GM12878 (cell line): ENCODE results near the gene WDR91. TPM values are rescaled to one million over a fixed set of nuclear protein-coding genes. Genes with fewer than 3 reads are reported as not detected.

Experiments
- ATAC-seq: fragments of 200-7000 bp; cut with Tn5 transposase; 3 replicates; pipeline ENCODE4 v1.9.1; 2020; ENCODE audit warnings: mild to moderate bottlenecking, moderate library complexity
- BruUV-seq: library from RNA; stranded (reverse); fragments of 400-500 nt; replicated peaks from 2 replicates; lab custom pipeline; 2021; lab: Mats Ljungman, UMichigan
- CTCF ChIA-PET: fragments of 300-600 bp; sonication (Branson Sonifier 250); formaldehyde crosslinking; extraction: SDS; loops from one replicate; lab custom pipeline; 2021; ENCODE audit warnings: inconsistent platforms; lab: Yijun Ruan, JAX
- POLR2A ChIA-PET: fragments of 350-600 bp; formaldehyde crosslinking; extraction: SDS; loops from one replicate; lab custom pipeline; 2021; ENCODE audit warnings: inconsistent platforms; lab: Charles Lee
- RAD21 ChIA-PET: fragments of 300-600 bp; sonication (Branson Sonifier 250); formaldehyde crosslinking; loops from one replicate; lab custom pipeline; 2023; ENCODE audit warnings: antibody characterized with exemption; ENCODE audit not compliant: unreplicated experiment; lab: Charles Lee
- SMC1A ChIA-PET: fragments of 300-600 bp; sonication (Branson Sonifier 250); formaldehyde crosslinking; loops from one replicate; lab custom pipeline; 2023; ENCODE audit not compliant: unreplicated experiment, uncharacterized antibody; lab: Charles Lee
- DNase-seq: peaks from one replicate; pipeline ENCODE4 v3.0.0-alpha.2; 2011; ENCODE audit warnings: low read depth, low spot score
- FAIRE-seq: peaks from 3 replicates; lab custom pipeline; 2011; peaks lifted over from hg19 to GRCh38; lab: Jason Lieb, UNC
- H2AFZ ChIP-seq: 2 replicates; pipeline ENCODE4 v1.6.0; 2011; ENCODE audit warnings: low read depth, low read length, control low read depth; ENCODE audit not compliant: control insufficient read depth
- H3K27ac ChIP-seq: 2 replicates; pipeline ENCODE4 v1.5.1; 2011; ENCODE audit warnings: control low read depth; ENCODE audit not compliant: control insufficient read depth, insufficient read depth
- H3K27me3 ChIP-seq, 2 experiments: replicated peaks in 1 of 2; 2 replicates each; pipeline versions ENCODE4 v1.6.0 to v1.6.1; 2011; ENCODE audit warnings: low read length in 1 of 2; ENCODE audit not compliant: control insufficient read depth in 2 of 2, insufficient read depth in 2 of 2
- H3K36me3 ChIP-seq, 2 experiments: 2 replicates each; pipeline ENCODE4 v1.5.1; 2011; ENCODE audit warnings: low read length in 1 of 2; ENCODE audit not compliant: control insufficient read depth in 2 of 2, insufficient read depth in 2 of 2
- H3K4me1 ChIP-seq: 2 replicates; pipeline ENCODE4 v1.6.1; 2011; ENCODE audit warnings: mild to moderate bottlenecking, low read length, moderate library complexity, mixed read lengths; ENCODE audit not compliant: control insufficient read depth, insufficient read depth
- H3K4me2 ChIP-seq: 2 replicates; pipeline ENCODE4 v1.6.0; 2011; ENCODE audit warnings: control low read depth; ENCODE audit not compliant: control insufficient read depth, insufficient read depth
- H3K4me3 ChIP-seq: fragments of 200-600 bp; sonication (generic); 2 replicates; pipeline ENCODE4 v1.5.1; 2016
- H3K79me2 ChIP-seq: 2 replicates; pipeline ENCODE4 v1.6.0; 2011; ENCODE audit warnings: low read length; ENCODE audit not compliant: control insufficient read depth, insufficient read depth
- H3K9ac ChIP-seq: 2 replicates; pipeline ENCODE4 v1.8.0; 2011; ENCODE audit warnings: low read length, control low read depth, mixed read lengths; ENCODE audit not compliant: control insufficient read depth, insufficient read depth
- H3K9me3 ChIP-seq: replicated peaks from 3 replicates; pipeline ENCODE4 v1.5.1; 2011; ENCODE audit warnings: mild to moderate bottlenecking, low read length; ENCODE audit not compliant: control insufficient read depth, insufficient read depth
- H4K20me1 ChIP-seq: 2 replicates; pipeline ENCODE4 v1.6.0; 2011; ENCODE audit not compliant: control insufficient read depth, insufficient read depth
- BMI1 ChIP-seq: fragments of 450-650 bp; IDR thresholded peaks from 2 replicates; pipeline ENCODE4 v1.6.1; 2016; ENCODE audit warnings: mild to moderate bottlenecking, moderate library complexity, borderline replicate concordance
- CHD4 ChIP-seq: fragments of 200-600 bp; sonication (generic); IDR thresholded peaks from 2 replicates; pipeline ENCODE4 v1.6.1; 2016; ENCODE audit warnings: mild to moderate bottlenecking
- EED ChIP-seq: sonication (generic); IDR thresholded peaks from 2 replicates; pipeline ENCODE4 v1.6.1; 2016; ENCODE audit warnings: antibody characterized with exemption, low read depth
- GABPA ChIP-seq: IDR thresholded peaks from 2 replicates; pipeline ENCODE4 v1.6.1; 2014; ENCODE audit warnings: antibody characterized with exemption, low read depth, mild to moderate bottlenecking, inconsistent platforms
- MTA2 ChIP-seq: fragments of 450-650 bp; IDR thresholded peaks from 2 replicates; pipeline ENCODE4 v1.6.1; 2016; ENCODE audit warnings: low read depth, mild to moderate bottlenecking, moderate library complexity
- MXI1 ChIP-seq: fragments of 150-350 bp; IDR thresholded peaks from 2 replicates; pipeline ENCODE4 v1.6.1; 2011; ENCODE audit warnings: low read depth, mild to moderate bottlenecking, inconsistent platforms, low read length, improper control_type of control experiment
- PAX8 ChIP-seq: fragments of 450-650 bp; IDR thresholded peaks from 2 replicates; pipeline ENCODE4 v1.6.1; 2017; ENCODE audit warnings: mild to moderate bottlenecking, moderate library complexity
- SMAD5 ChIP-seq: IDR thresholded peaks from 2 replicates; pipeline ENCODE4 v1.6.1; 2016; ENCODE audit warnings: antibody characterized with exemption, low read depth
- SRF ChIP-seq, 2 experiments: IDR thresholded peaks; 2 replicates each; pipeline ENCODE4 v1.6.1; 2011; ENCODE audit warnings: low read depth in 2 of 2, low read length in 2 of 2, mild to moderate bottlenecking in 1 of 2, moderate library complexity in 1 of 2
- TARDBP ChIP-seq: IDR thresholded peaks from 2 replicates; pipeline ENCODE4 v1.6.1; 2016; ENCODE audit warnings: borderline replicate concordance
- ZBED1 ChIP-seq: IDR thresholded peaks from 2 replicates; pipeline ENCODE4 v1.6.1; 2016; ENCODE audit warnings: borderline replicate concordance
- WGBS: methylation state at CpG from one replicate; pipeline ENCODE4 v1.1.6; 2016; ENCODE audit warnings: low lambda C conversion rate; ENCODE audit not compliant: insufficient replicate concordance, insufficient coverage; ENCODE audit errors: missing lambda C conversion rate; 5-methylcytosine and 5-hydroxymethylcytosine counted together
- in situ Hi-C: fragments of 300-500 bp; cut with MboI; formaldehyde crosslinking; loops from 9 replicates; pipeline ENCODE4 v1.14.3; 2018; ENCODE audit warnings: mixed read lengths
- intact Hi-C: fragments of 100-400 bp; cut with micrococcal nuclease; formaldehyde crosslinking; loops from one replicate; pipeline ENCODE4 v1.14.2; 2022; ENCODE audit not compliant: unreplicated experiment
- polyA plus RNA-seq, 11 experiments: library from polyadenylated mRNA; depleted of rRNA in 4 of 11; unstranded in 6 of 11; stranded (reverse) in 5 of 11; fragments of >200 nt; fragmentation: Nextera tagmentation in 4 of 11; fragmentation: Illumina TruSeq in 1 of 11; extraction: Ambion mirVana in 4 of 11; extraction: Trizol in 1 of 11; gene quantifications; 1 replicate in 1 of 11; 2 replicates in 10 of 11; pipeline versions ENCODE4 v1.2.1 to v1.2.3, GENCODE V29; 2011 to 2016; ENCODE audit warnings: inconsistent platforms in 2 of 11, missing spikeins in 2 of 11, low read depth in 1 of 11
- total RNA-seq, 4 experiments: library from RNA; depleted of rRNA in 3 of 4; stranded (reverse); fragments of >200 nt in 3 of 4; fragmentation: Illumina TruSeq in 1 of 4; extraction: Trizol in 1 of 4; gene quantifications; 2 replicates each; pipeline versions ENCODE4 v1.2.1 to v1.2.3, GENCODE V29; 2013 to 2021
- TF ChIP-seq, protein P1 (sequence below): fragments of 450-650 bp; IDR thresholded peaks from 2 replicates; pipeline ENCODE4 v1.6.1; 2016; ENCODE audit warnings: mild to moderate bottlenecking
- TF ChIP-seq, protein P2 (sequence below): fragments of 450-650 bp; formaldehyde crosslinking; IDR thresholded peaks from 2 replicates; pipeline ENCODE4 v1.4.0; 2022; ENCODE audit warnings: mild to moderate bottlenecking, moderate library complexity
- TF ChIP-seq, protein P3 (sequence below): IDR thresholded peaks from 2 replicates; pipeline ENCODE4 v1.6.1; 2012; ENCODE audit warnings: improper control_type of control experiment, low read depth, low read length; ENCODE audit not compliant: insufficient replicate concordance

The WDR91 gene
- total and polyA plus RNA-seq, 10 of the 15 experiments (the other 5 are each of a cell fraction or from before 2014, with no cell fraction given) = 7.6 to 83.3 (median 16.5) TPM

DNA sequence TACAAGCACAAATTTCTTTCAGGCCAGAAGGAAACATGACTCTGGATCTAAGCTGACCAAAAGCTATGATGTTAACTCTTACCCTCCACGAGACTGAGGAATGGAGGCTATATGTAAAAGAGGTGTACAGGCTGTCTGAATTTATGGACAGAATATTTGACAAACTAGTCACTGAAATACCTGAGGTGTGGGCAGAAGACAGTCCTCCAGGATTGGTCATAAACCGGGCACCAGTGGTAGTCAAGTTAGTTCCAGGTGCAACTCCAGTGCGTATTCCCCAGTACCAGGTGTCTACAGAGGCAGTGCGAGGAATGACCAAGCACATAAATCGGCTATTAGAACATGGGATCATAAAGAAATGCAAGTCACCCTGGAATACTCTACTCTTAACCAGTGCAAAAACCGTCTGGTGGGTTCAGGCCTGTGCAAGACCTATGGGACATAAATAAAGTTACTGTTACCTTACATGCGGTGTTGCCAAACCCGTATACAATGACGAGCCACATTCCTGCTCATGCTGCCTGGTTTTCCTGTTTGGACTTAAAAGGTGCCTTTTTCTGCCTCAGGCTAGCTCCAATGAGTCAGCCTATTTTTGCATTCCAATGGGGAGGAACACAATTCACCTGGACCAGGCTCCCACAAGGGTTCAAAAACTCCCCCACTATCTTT, 34.2 kb downstream of the WDR91 start:
- H4K20me1 ChIP-seq = no peaks in the 10 kb centered on the region
- ATAC-seq (peak; percentile 3; the same call in 2 of the 3 replicates), FAIRE-seq (no peak), DNase-seq (no peak)
- H3K79me2 ChIP-seq = peaks cover 52% of the 10 kb centered on the region
- no TSS peak for BruUV-seq
- H3K27me3 ChIP-seq = no peaks in the 10 kb centered on the region
- no peak overlapping the region for H3K9ac ChIP-seq
- peak overlapping the region; percentile 36 for H3K4me2 ChIP-seq
- peaks cover 43% of the 10 kb centered on the region for H3K9me3 ChIP-seq
- 0 out of 2 replicates have a peak overlapping the region, but pooled peaks have one; percentile 51 for H3K4me3 ChIP-seq
- H3K27ac ChIP-seq = no peak overlapping the region
- H3K36me3 ChIP-seq = peaks cover 7 to 40% of the 10 kb centered on the region in 2 experiments
- ChIA-PET RAD21 (interaction anchor here (1.1 to 11.6 kb wide), 3 partner anchors 9 to 30 kb away, joined by 3 to 151 read pairs (median 146); partner anchors contain the start of genes TMEM140 and WDR91), POLR2A (interaction anchor here (1.0 to 12.2 kb wide), 3 partner anchors 9 to 32 kb away, joined by 3 to 155 read pairs (median 96); partner anchors contain the start of gene WDR91), CTCF (interaction anchor here (1.2 to 12.2 kb wide), 4 partner anchors 11 to 43 kb away, joined by 3 to 135 read pairs (median 56); partner anchors contain the start of gene WDR91), SMC1A (interaction anchor here (1.0 to 8.9 kb wide), 6 partner anchors 10 to 190 kb away, joined by 3 to 135 read pairs (median 4); no protein-coding TSS in a partner anchor)
- WGBS = 98% methylated on average over 9 of the region's 9 CpGs
- intact Hi-C loops = no loop called here
- in situ Hi-C loops = no loop called here
- H2AFZ ChIP-seq = no peak overlapping the region
- no peaks in the 10 kb centered on the region; the same call in 1 of the 2 replicates for H3K4me1 ChIP-seq
- TF ChIP-seq, protein P1, sequence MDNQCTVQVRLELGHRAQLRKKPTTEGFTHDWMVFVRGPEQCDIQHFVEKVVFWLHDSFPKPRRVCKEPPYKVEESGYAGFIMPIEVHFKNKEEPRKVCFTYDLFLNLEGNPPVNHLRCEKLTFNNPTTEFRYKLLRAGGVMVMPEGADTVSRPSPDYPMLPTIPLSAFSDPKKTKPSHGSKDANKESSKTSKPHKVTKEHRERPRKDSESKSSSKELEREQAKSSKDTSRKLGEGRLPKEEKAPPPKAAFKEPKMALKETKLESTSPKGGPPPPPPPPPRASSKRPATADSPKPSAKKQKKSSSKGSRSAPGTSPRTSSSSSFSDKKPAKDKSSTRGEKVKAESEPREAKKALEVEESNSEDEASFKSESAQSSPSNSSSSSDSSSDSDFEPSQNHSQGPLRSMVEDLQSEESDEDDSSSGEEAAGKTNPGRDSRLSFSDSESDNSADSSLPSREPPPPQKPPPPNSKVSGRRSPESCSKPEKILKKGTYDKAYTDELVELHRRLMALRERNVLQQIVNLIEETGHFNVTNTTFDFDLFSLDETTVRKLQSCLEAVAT = no peak
- TF ChIP-seq BMI1 (no peak), TARDBP (no peak), MTA2 (no peak), PAX8 (no peak), CHD4 (no peak), MXI1 (no peak), SRF (IDR thresholded peaks at IDR 0.05; ENCODE audit: low read depth in 2 of 2, low read length in 2 of 2) (no peak), SMAD5 (no peak), GABPA (no peak), ZBED1 (no peak), EED (no peak)
- TF ChIP-seq, protein P2, sequence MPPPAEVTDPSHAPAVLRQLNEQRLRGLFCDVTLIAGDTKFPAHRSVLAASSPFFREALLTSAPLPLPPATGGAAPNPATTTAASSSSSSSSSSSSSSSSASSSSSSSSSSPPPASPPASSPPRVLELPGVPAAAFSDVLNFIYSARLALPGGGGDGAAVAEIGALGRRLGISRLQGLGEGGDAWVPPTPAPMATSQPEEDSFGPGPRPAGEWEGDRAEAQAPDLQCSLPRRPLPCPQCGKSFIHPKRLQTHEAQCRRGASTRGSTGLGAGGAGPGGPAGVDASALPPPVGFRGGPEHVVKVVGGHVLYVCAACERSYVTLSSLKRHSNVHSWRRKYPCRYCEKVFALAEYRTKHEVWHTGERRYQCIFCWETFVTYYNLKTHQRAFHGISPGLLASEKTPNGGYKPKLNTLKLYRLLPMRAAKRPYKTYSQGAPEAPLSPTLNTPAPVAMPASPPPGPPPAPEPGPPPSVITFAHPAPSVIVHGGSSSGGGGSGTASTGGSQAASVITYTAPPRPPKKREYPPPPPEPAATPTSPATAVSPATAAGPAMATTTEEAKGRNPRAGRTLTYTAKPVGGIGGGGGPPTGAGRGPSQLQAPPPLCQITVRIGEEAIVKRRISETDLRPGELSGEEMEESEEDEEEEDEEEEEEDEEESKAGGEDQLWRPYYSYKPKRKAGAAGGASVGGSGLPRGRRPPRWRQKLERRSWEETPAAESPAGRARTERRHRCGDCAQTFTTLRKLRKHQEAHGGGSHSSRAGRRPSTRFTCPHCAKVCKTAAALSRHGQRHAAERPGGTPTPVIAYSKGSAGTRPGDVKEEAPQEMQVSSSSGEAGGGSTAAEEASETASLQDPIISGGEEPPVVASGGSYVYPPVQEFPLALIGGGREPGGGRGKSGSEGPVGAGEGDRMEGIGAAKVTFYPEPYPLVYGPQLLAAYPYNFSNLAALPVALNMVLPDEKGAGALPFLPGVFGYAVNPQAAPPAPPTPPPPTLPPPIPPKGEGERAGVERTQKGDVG (CRISPR knock-in tag) = no peak
- TF ChIP-seq, protein P3, sequence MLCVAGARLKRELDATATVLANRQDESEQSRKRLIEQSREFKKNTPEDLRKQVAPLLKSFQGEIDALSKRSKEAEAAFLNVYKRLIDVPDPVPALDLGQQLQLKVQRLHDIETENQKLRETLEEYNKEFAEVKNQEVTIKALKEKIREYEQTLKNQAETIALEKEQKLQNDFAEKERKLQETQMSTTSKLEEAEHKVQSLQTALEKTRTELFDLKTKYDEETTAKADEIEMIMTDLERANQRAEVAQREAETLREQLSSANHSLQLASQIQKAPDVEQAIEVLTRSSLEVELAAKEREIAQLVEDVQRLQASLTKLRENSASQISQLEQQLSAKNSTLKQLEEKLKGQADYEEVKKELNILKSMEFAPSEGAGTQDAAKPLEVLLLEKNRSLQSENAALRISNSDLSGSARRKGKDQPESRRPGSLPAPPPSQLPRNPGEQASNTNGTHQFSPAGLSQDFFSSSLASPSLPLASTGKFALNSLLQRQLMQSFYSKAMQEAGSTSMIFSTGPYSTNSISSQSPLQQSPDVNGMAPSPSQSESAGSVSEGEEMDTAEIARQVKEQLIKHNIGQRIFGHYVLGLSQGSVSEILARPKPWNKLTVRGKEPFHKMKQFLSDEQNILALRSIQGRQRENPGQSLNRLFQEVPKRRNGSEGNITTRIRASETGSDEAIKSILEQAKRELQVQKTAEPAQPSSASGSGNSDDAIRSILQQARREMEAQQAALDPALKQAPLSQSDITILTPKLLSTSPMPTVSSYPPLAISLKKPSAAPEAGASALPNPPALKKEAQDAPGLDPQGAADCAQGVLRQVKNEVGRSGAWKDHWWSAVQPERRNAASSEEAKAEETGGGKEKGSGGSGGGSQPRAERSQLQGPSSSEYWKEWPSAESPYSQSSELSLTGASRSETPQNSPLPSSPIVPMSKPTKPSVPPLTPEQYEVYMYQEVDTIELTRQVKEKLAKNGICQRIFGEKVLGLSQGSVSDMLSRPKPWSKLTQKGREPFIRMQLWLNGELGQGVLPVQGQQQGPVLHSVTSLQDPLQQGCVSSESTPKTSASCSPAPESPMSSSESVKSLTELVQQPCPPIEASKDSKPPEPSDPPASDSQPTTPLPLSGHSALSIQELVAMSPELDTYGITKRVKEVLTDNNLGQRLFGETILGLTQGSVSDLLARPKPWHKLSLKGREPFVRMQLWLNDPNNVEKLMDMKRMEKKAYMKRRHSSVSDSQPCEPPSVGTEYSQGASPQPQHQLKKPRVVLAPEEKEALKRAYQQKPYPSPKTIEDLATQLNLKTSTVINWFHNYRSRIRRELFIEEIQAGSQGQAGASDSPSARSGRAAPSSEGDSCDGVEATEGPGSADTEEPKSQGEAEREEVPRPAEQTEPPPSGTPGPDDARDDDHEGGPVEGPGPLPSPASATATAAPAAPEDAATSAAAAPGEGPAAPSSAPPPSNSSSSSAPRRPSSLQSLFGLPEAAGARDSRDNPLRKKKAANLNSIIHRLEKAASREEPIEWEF = no peak
